Astrocyte (in vitro differentiated cells and primary cell): ENCODE results near the gene MRPS17. TPM values are rescaled to one million over a fixed set of nuclear protein-coding genes. Genes with fewer than 3 reads are reported as not detected.

Experiments
- DNase-seq: peaks from one replicate; pipeline ENCODE4 v3.0.0-alpha.2; 2010; ENCODE audit warnings: low read depth
- FAIRE-seq: peaks from 2 replicates; lab custom pipeline; 2011; peaks lifted over from hg19 to GRCh38; lab: Jason Lieb, UNC
- H2AFZ ChIP-seq: 2 replicates; pipeline ENCODE4 v1.6.0; 2012; ENCODE audit warnings: low read depth, low read length, inconsistent platforms
- H3K27ac ChIP-seq: 2 replicates; pipeline ENCODE4 v1.5.1; 2011; ENCODE audit warnings: low read depth, low read length, inconsistent platforms
- H3K27me3 ChIP-seq: 2 replicates; pipeline ENCODE4 v1.6.0; 2011; ENCODE audit warnings: low read length, inconsistent platforms; ENCODE audit not compliant: insufficient read depth
- H3K36me3 ChIP-seq: 2 replicates; pipeline ENCODE4 v1.5.1; 2011; ENCODE audit warnings: low read length, inconsistent platforms; ENCODE audit not compliant: insufficient read depth
- H3K4me1 ChIP-seq: 2 replicates; pipeline ENCODE4 v1.5.1; 2011; ENCODE audit warnings: low read length, inconsistent platforms; ENCODE audit not compliant: insufficient read depth
- H3K4me2 ChIP-seq: 2 replicates; pipeline ENCODE4 v1.6.0; 2012; ENCODE audit warnings: low read length, inconsistent platforms
- H3K4me3 ChIP-seq: 2 replicates; pipeline ENCODE4 v1.5.1; 2011; ENCODE audit warnings: low read depth, mild to moderate bottlenecking, low read length, inconsistent platforms; ENCODE audit not compliant: insufficient read depth
- H3K79me2 ChIP-seq: 2 replicates; pipeline ENCODE4 v1.6.0; 2012; ENCODE audit warnings: mild to moderate bottlenecking, low read length, inconsistent platforms; ENCODE audit not compliant: insufficient read depth
- H3K9ac ChIP-seq: 2 replicates; pipeline ENCODE4 v1.6.0; 2012; ENCODE audit warnings: mild to moderate bottlenecking, low read length, inconsistent platforms
- H3K9me3 ChIP-seq: 2 replicates; pipeline ENCODE4 v1.5.1; 2012; ENCODE audit warnings: low read depth, mild to moderate bottlenecking, low read length, inconsistent platforms; ENCODE audit not compliant: insufficient read depth
- H4K20me1 ChIP-seq: 2 replicates; pipeline ENCODE4 v1.6.0; 2012; ENCODE audit warnings: low read length, inconsistent platforms; ENCODE audit not compliant: insufficient read depth
- H3K27ac Mint-ChIP-seq: one replicate; pipeline ENCODE4 v1.8.0; 2021; ENCODE audit warnings: mild to moderate bottlenecking, mixed read lengths; ENCODE audit not compliant: unreplicated experiment
- H3K27me3 Mint-ChIP-seq: one replicate; pipeline ENCODE4 v1.8.0; 2021; ENCODE audit warnings: low read depth, mixed read lengths; ENCODE audit not compliant: unreplicated experiment
- H3K36me3 Mint-ChIP-seq: one replicate; pipeline ENCODE4 v1.8.0; 2021; ENCODE audit warnings: low read depth, mixed read lengths; ENCODE audit not compliant: unreplicated experiment
- H3K4me1 Mint-ChIP-seq: one replicate; pipeline ENCODE4 v1.8.0; 2021; ENCODE audit warnings: low read depth, mixed read lengths; ENCODE audit not compliant: unreplicated experiment
- H3K4me3 Mint-ChIP-seq: one replicate; pipeline ENCODE4 v1.8.0; 2021; ENCODE audit warnings: mild to moderate bottlenecking, moderate library complexity, mixed read lengths; ENCODE audit not compliant: unreplicated experiment
- H3K9me3 Mint-ChIP-seq: one replicate; pipeline ENCODE4 v1.8.0; 2021; ENCODE audit warnings: mild to moderate bottlenecking, mixed read lengths; ENCODE audit not compliant: unreplicated experiment
- EZH2 ChIP-seq: IDR thresholded peaks from 2 replicates; pipeline ENCODE4 v1.6.1; 2012; ENCODE audit warnings: mild to moderate bottlenecking, low read length, inconsistent platforms; ENCODE audit not compliant: insufficient read depth
- total RNA-seq: library from RNA; stranded (reverse); gene quantifications from 2 replicates; pipeline ENCODE4 v1.2.1, GENCODE V29; 2021
- TF ChIP-seq, protein P1 (sequence below): IDR thresholded peaks from 2 replicates; pipeline ENCODE4 v1.5.1; 2011; ENCODE audit warnings: low read depth, mild to moderate bottlenecking, inconsistent platforms, low read length, moderate library complexity; ENCODE audit not compliant: insufficient read depth

MRPS17 gene
- total RNA-seq, 1 donor from 2014 or later: 15.7 TPM

DNA sequence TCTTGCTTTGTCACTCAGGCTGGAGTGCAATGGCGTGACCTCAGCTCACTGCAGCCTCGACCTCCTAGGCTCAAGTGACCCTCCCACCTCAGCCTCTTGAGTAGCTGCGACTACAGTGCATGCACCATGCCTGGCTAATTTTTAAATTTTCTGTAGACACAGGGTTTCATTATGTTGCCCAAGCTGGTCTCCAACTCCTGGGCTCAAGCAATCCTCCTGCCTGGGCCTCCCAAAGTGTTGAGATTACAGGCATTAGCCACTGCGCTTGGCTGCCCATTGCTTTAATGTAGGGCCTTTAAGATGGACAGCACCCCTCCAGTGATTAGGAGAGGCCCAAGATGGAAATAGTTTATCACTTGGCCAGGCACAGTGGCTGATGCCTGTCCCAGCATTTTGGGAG, 52.1 kb downstream of the MRPS17 start:
- H3K36me3 ChIP-seq: no peaks in the 10 kb centered on the region
- no peaks in the 10 kb centered on the region for H3K9me3 ChIP-seq
- H3K4me2 ChIP-seq: no peak overlapping the region
- H3K9ac ChIP-seq: no peak overlapping the region
- H4K20me1 ChIP-seq: no peaks in the 10 kb centered on the region
- peaks cover 11% of the 10 kb centered on the region for H3K4me1 Mint-ChIP-seq
- no peak overlapping the region for H3K27ac ChIP-seq
- no peak overlapping the region for H2AFZ ChIP-seq
- no peaks in the 10 kb centered on the region for H3K9me3 Mint-ChIP-seq
- H3K27me3 Mint-ChIP-seq: no peaks in the 10 kb centered on the region
- H3K4me1 ChIP-seq: no peaks in the 10 kb centered on the region
- no peaks in the 10 kb centered on the region for H3K27me3 ChIP-seq
- no peak for TF ChIP-seq EZH2
- TF ChIP-seq, protein P1, sequence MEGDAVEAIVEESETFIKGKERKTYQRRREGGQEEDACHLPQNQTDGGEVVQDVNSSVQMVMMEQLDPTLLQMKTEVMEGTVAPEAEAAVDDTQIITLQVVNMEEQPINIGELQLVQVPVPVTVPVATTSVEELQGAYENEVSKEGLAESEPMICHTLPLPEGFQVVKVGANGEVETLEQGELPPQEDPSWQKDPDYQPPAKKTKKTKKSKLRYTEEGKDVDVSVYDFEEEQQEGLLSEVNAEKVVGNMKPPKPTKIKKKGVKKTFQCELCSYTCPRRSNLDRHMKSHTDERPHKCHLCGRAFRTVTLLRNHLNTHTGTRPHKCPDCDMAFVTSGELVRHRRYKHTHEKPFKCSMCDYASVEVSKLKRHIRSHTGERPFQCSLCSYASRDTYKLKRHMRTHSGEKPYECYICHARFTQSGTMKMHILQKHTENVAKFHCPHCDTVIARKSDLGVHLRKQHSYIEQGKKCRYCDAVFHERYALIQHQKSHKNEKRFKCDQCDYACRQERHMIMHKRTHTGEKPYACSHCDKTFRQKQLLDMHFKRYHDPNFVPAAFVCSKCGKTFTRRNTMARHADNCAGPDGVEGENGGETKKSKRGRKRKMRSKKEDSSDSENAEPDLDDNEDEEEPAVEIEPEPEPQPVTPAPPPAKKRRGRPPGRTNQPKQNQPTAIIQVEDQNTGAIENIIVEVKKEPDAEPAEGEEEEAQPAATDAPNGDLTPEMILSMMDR: no peak
- no peak for DNase-seq
- H3K27ac Mint-ChIP-seq: no peak overlapping the region
- H3K4me3 ChIP-seq: no peak overlapping the region
- no peaks in the 10 kb centered on the region for H3K79me2 ChIP-seq
- FAIRE-seq: no peak
- no peak overlapping the region for H3K4me3 Mint-ChIP-seq
- peaks cover 1% of the 10 kb centered on the region for H3K36me3 Mint-ChIP-seq

Other genes with a start within 250 kb of the MRPS17 start
- not detected in 2 replicates for gene SEPTIN14, start 89.1 kb upstream of the MRPS17 start, total RNA-seq
- 1.9 and 3.5 TPM in 2 replicates for gene ZNF713, start 64.4 kb upstream of the MRPS17 start, total RNA-seq
- 33.2 and 37.4 TPM in 2 replicates for gene NIPSNAP2, start 12.7 kb downstream of the MRPS17 start, total RNA-seq
- gene PSPH, start 99.6 kb downstream of the MRPS17 start, total RNA-seq: 69.2 and 72.7 TPM in 2 replicates
- gene CCT6A, start 99.9 kb downstream of the MRPS17 start, total RNA-seq: 160 and 180 TPM in 2 replicates
- 87.8 and 96.0 TPM in 2 replicates for gene SUMF2, start 112.4 kb downstream of the MRPS17 start, total RNA-seq
- not detected in 2 replicates for gene PHKG1, start 141.1 kb downstream of the MRPS17 start, total RNA-seq
- gene CHCHD2, start 154.6 kb downstream of the MRPS17 start, total RNA-seq: not detected in 2 replicates
- not detected in 2 replicates for gene NUPR2, start 164.5 kb downstream of the MRPS17 start, total RNA-seq